HG02884 (cell line): Measurements from ENCODE around the gene HBQ1.
"Not testable (repeated sequence)": the region's sequence is repeated elsewhere in the genome, so short reads cannot be mapped to it uniquely, and the experiment has no call there.

ENCODE experiments used
- ATAC-seq: cut with Tn5 transposase; IDR thresholded peaks from one replicate; pipeline ENCODE4 v1.9.1; 2021; ENCODE audit warnings: mild to moderate bottlenecking, moderate library complexity; ENCODE audit not compliant: unreplicated experiment

The HBQ1 gene

GRCh38 chr16:180101-180675 is at the start of gene HBQ1:
Gene HBQ1, plus strand, starts transcription at chr16:180459. Its CDS starts 28 bp downstream, at chr16:180487.
- no peak for ATAC-seq

- no peak for ATAC-seq
Measured at GRCh38 chr16:130533-131173, 49.6 kb upstream of the HBQ1 start.

GRCh38 chr16:132120-132519 is 48.1 kb upstream of the HBQ1 start:
- ATAC-seq = no peak

GRCh38 chr16:133716-134115 is 46.5 kb upstream of the HBQ1 start:
- ATAC-seq = no peak

GRCh38 chr16:138049-138417 is 42.2 kb upstream of the HBQ1 start:
- no peak for ATAC-seq

GRCh38 chr16:140175-140857 is 39.9 kb upstream of the HBQ1 start:
- no peak for ATAC-seq

- no peak for ATAC-seq
Measured at GRCh38 chr16:142405-142967, 37.8 kb upstream of the HBQ1 start.

- no peak for ATAC-seq
Measured at GRCh38 chr16:143047-143446, 37.2 kb upstream of the HBQ1 start.

- ATAC-seq = no peak
Measured at GRCh38 chr16:143456-143855, 36.8 kb upstream of the HBQ1 start.

GRCh38 chr16:144797-145252 is 35.4 kb upstream of the HBQ1 start:
- ATAC-seq = no peak

GRCh38 chr16:146646-147045 is 33.6 kb upstream of the HBQ1 start:
- ATAC-seq = no peak

GRCh38 chr16:149024-149660 is 31.1 kb upstream of the HBQ1 start:
- no peak for ATAC-seq

GRCh38 chr16:152141-153128 is 27.8 kb upstream of the HBQ1 start, which contains the start of gene HBZ:
Gene HBZ, plus strand, starts transcription at chr16:152644. Its CDS starts 266 bp downstream, at chr16:152910.
- ATAC-seq = no peak

- not testable (repeated sequence) for ATAC-seq
Measured at GRCh38 chr16:153129-153521, 27.1 kb upstream of the HBQ1 start.

GRCh38 chr16:153550-154216 is 26.6 kb upstream of the HBQ1 start:
- not testable (repeated sequence) for ATAC-seq

GRCh38 chr16:154217-155030 is 25.8 kb upstream of the HBQ1 start:
- no peak for ATAC-seq

GRCh38 chr16:155031-155398 is 25.2 kb upstream of the HBQ1 start:
- no peak for ATAC-seq

GRCh38 chr16:159136-159849 is 21.0 kb upstream of the HBQ1 start:
- ATAC-seq = no peak
